Parathyroid adenoma (tissue), 2 donors: ENCODE data around the gene CD300LG.
"Not testable (repeated sequence)": the region's sequence is repeated elsewhere in the genome, so short reads cannot be mapped to it uniquely, and the experiment has no call there.

ENCODE experiments used
- H2AFZ ChIP-seq: fragments of 300-600 bp; sonication (generic); one replicate; pipeline ENCODE4 v1.7.0; 2017; ENCODE audit warnings: antibody characterized with exemption, mild to moderate bottlenecking
- H3K27ac ChIP-seq: fragments of 300-600 bp; sonication (generic); one replicate; pipeline ENCODE4 v1.7.0; 2017
- H3K27me3 ChIP-seq: fragments of 300-600 bp; sonication (generic); one replicate; pipeline ENCODE4 v1.7.0; 2017; ENCODE audit warnings: low read length; ENCODE audit not compliant: control insufficient read depth, insufficient read depth
- H3K36me3 ChIP-seq: fragments of 300-600 bp; sonication (generic); one replicate; pipeline ENCODE4 v1.7.0; 2017; ENCODE audit warnings: low read length; ENCODE audit not compliant: control insufficient read depth, insufficient read depth
- H3K4me1 ChIP-seq: fragments of 300-600 bp; sonication (generic); one replicate; pipeline ENCODE4 v1.7.0; 2017; ENCODE audit warnings: control low read depth
- H3K4me2 ChIP-seq: fragments of 300-600 bp; sonication (generic); one replicate; pipeline ENCODE4 v1.7.0; 2017; ENCODE audit warnings: low read length
- H3K4me3 ChIP-seq: fragments of 300-600 bp; sonication (generic); one replicate; pipeline ENCODE4 v1.7.0; 2017; ENCODE audit warnings: low read depth, low read length
- H3K79me2 ChIP-seq: fragments of 300-600 bp; sonication (generic); one replicate; pipeline ENCODE4 v1.7.0; 2017; ENCODE audit warnings: control low read depth
- H3K9ac ChIP-seq: fragments of 300-600 bp; sonication (generic); one replicate; pipeline ENCODE4 v1.7.0; 2017; ENCODE audit warnings: mild to moderate bottlenecking
- H3K9me3 ChIP-seq: fragments of 300-600 bp; sonication (generic); one replicate; pipeline ENCODE4 v1.7.0; 2017; ENCODE audit warnings: low read length; ENCODE audit not compliant: control insufficient read depth
- TF ChIP-seq, protein P1 (sequence below): fragments of 300-600 bp; sonication (generic); IDR thresholded peaks from one replicate; pipeline ENCODE4 v1.7.0; 2017; ENCODE audit warnings: antibody characterized with exemption, mild to moderate bottlenecking
- donor health status: primary hyperparathyroidism.

Gene CD300LG

DNA sequence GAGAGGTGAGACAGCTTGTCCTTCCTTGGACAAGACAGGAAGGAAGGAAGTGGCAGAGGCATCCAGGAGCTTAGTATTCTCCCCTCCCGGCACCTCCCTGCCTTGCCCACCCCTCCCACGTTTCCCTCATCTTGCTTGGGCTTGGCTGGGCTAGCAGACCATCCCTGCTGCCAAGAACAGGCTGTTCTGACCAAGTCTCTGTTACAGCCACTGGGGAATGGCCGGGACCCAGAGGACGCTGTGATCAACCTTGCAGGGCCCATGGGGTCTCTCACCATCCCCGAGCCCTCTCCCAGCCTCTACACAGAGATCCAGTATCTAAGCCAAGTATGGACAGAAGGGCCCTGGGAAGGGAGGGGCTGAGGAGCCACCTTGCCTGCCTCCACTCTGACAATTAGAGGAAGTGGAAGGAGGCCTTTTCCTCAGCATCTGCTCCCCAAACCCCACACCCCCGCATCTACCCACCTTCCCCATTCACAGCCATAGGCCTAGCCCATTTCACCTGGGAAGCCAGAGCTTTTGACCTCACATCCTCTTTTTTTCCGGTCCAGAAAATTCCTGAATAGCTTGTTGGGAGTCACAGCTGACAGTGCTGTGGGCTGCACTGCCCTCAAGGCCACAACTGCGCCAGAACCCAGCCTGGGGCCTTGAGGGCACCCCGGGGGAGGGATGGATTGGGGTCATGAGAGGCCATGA lies 14.1 kb downstream of the CD300LG start:
- Histone ChIP-seq H3K4me1 (no peaks in the 10 kb centered on the region), H3K79me2 (no peaks in the 10 kb centered on the region), H3K4me2 (no peak overlapping the region), H3K27me3 (no peaks in the 10 kb centered on the region), H2AFZ (no peak overlapping the region), H3K27ac (no peak overlapping the region), H3K9ac (no peak overlapping the region), H3K9me3 (no peaks in the 10 kb centered on the region), H3K36me3 (no peaks in the 10 kb centered on the region), H3K4me3 (no peak overlapping the region)
- TF ChIP-seq, protein P1, sequence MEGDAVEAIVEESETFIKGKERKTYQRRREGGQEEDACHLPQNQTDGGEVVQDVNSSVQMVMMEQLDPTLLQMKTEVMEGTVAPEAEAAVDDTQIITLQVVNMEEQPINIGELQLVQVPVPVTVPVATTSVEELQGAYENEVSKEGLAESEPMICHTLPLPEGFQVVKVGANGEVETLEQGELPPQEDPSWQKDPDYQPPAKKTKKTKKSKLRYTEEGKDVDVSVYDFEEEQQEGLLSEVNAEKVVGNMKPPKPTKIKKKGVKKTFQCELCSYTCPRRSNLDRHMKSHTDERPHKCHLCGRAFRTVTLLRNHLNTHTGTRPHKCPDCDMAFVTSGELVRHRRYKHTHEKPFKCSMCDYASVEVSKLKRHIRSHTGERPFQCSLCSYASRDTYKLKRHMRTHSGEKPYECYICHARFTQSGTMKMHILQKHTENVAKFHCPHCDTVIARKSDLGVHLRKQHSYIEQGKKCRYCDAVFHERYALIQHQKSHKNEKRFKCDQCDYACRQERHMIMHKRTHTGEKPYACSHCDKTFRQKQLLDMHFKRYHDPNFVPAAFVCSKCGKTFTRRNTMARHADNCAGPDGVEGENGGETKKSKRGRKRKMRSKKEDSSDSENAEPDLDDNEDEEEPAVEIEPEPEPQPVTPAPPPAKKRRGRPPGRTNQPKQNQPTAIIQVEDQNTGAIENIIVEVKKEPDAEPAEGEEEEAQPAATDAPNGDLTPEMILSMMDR, result no peak

DNA sequence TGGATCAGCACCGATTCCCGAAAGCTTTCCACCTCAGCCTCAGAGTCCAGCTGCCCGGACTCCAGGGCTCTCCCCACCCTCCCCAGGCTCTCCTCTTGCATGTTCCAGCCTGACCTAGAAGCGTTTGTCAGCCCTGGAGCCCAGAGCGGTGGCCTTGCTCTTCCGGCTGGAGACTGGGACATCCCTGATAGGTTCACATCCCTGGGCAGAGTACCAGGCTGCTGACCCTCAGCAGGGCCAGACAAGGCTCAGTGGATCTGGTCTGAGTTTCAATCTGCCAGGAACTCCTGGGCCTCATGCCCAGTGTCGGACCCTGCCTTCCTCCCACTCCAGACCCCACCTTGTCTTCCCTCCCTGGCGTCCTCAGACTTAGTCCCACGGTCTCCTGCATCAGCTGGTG lies 15.0 kb downstream of the CD300LG start:
- Histone ChIP-seq H2AFZ (no peak overlapping the region), H3K27me3 (no peaks in the 10 kb centered on the region), H3K4me1 (no peaks in the 10 kb centered on the region), H3K79me2 (no peaks in the 10 kb centered on the region), H3K27ac (no peak overlapping the region), H3K9me3 (no peaks in the 10 kb centered on the region), H3K9ac (no peak overlapping the region), H3K4me2 (no peak overlapping the region), H3K36me3 (no peaks in the 10 kb centered on the region), H3K4me3 (no peak overlapping the region)
- TF ChIP-seq, protein P1, result no peak

DNA sequence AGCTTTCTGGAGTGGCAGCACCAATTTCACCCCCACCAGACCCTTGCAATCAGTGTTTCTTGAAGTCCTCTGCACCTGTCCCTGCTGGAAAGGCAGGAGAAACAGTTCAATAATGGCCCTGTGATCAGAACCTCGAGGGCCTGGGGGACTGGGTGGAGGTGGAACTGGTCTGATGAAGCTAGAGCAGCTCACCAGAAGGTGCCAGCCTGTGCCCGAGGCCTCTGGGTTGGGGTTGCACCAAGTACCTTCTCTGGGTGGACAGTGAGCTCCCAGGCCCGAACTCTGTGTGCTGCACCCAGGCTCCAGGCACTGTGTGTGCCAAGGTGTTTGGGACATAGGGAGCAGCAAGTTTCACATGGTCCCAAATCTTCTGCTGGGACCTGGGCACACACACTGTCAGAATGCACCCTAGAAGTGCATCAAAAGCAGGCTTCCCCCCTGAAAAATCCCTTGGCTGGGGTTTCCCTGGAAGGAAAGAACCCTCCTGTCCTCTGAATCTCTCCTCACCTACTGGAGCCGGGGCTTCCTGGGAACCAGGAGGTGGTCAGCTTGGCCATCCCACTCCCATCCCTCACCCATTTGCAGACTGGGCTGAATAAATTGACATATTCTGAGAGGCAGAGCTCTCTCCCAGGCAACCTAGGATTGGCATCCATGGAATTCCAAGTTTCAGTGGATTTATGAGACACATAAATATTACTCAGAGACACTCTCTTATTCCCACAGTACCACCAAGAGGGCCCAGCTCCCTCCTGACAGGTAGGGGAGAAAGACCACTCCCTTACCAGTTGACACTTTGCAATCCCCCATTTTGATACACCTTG lies 17.4 kb downstream of the CD300LG start:
- Histone ChIP-seq H3K27me3 (no peaks in the 10 kb centered on the region), H3K4me1 (no peaks in the 10 kb centered on the region), H3K27ac (no peak overlapping the region), H3K36me3 (no peaks in the 10 kb centered on the region), H2AFZ (no peak overlapping the region), H3K4me3 (no peak overlapping the region), H3K79me2 (no peaks in the 10 kb centered on the region), H3K9me3 (no peaks in the 10 kb centered on the region), H3K9ac (no peak overlapping the region), H3K4me2 (no peak overlapping the region)
- TF ChIP-seq, protein P1, result no peak

GRCh38 chr17:43868226-43868994 lies 21.4 kb downstream of the CD300LG start:
- Histone ChIP-seq H3K9me3 (no peaks in the 10 kb centered on the region), H3K27ac (no peak overlapping the region)

GRCh38 chr17:43869031-43869430 lies 22.1 kb downstream of the CD300LG start:
- not testable (repeated sequence) for H2AFZ ChIP-seq

More at GRCh38 chr17:43868226-43868994, 21.4 kb downstream of the CD300LG start:
- H3K4me1 ChIP-seq, result peaks cover 15% of the 10 kb centered on the region
- no peaks in the 10 kb centered on the region for H3K27me3 ChIP-seq
- TF ChIP-seq, protein P1, result no peak
- H3K4me3 ChIP-seq, result no peak overlapping the region
- no peaks in the 10 kb centered on the region for H3K79me2 ChIP-seq
- no peak overlapping the region for H3K4me2 ChIP-seq
- no peak overlapping the region for H3K9ac ChIP-seq
- no peaks in the 10 kb centered on the region for H3K36me3 ChIP-seq
- no peak overlapping the region for H2AFZ ChIP-seq

More at GRCh38 chr17:43869031-43869430, 22.1 kb downstream of the CD300LG start:
- H3K79me2 ChIP-seq, H3K27ac ChIP-seq, H3K27me3 ChIP-seq, H3K9ac ChIP-seq, H3K9me3 ChIP-seq, H3K4me2 ChIP-seq, H3K36me3 ChIP-seq, H3K4me3 ChIP-seq: not testable (repeated sequence)
- peaks cover 19% of the 10 kb centered on the region for H3K4me1 ChIP-seq
